ENCODE data around the gene MCMBP. TPM values are rescaled to one million over a fixed set of nuclear protein-coding genes. Genes with fewer than 3 reads are reported as not detected.

MCMBP gene
- total RNA-seq, 2 donors from 2014 or later: 34.8 to 59.8 TPM

GRCh38 chr10:119824299-119824698 is 48.3 kb downstream of the MCMBP start:
- Histone ChIP-seq H3K9me3 (no peaks in the 10 kb centered on the region), H3K27me3 (replicated peaks; ENCODE audit: insufficient read depth) (no peaks in the 10 kb centered on the region), H3K27ac (no peak overlapping the region), H3K36me3 (peaks cover 13% of the 10 kb centered on the region), H3K4me3 (no peak overlapping the region), H3K4me1 (ENCODE audit: control insufficient read depth in 1 of 2, low read depth in 2 of 2) (no peaks in the 10 kb centered on the region)
- DNase-seq (ENCODE audit: low spot score) (no peak), ATAC-seq (ENCODE audit: insufficient number of reproducible peaks, low FRiP score, low read depth) (no peak)
- TF ChIP-seq, protein P1, sequence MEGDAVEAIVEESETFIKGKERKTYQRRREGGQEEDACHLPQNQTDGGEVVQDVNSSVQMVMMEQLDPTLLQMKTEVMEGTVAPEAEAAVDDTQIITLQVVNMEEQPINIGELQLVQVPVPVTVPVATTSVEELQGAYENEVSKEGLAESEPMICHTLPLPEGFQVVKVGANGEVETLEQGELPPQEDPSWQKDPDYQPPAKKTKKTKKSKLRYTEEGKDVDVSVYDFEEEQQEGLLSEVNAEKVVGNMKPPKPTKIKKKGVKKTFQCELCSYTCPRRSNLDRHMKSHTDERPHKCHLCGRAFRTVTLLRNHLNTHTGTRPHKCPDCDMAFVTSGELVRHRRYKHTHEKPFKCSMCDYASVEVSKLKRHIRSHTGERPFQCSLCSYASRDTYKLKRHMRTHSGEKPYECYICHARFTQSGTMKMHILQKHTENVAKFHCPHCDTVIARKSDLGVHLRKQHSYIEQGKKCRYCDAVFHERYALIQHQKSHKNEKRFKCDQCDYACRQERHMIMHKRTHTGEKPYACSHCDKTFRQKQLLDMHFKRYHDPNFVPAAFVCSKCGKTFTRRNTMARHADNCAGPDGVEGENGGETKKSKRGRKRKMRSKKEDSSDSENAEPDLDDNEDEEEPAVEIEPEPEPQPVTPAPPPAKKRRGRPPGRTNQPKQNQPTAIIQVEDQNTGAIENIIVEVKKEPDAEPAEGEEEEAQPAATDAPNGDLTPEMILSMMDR (IDR thresholded peaks at IDR 0.05): no peak

- DNase-seq (ENCODE audit: low spot score): no peak
- H3K4me1 ChIP-seq (ENCODE audit: control insufficient read depth in 1 of 2, low read depth in 2 of 2): no peaks in the 10 kb centered on the region
- no peak overlapping the region for H3K4me3 ChIP-seq
- no peaks in the 10 kb centered on the region for H3K27me3 ChIP-seq (replicated peaks; ENCODE audit: insufficient read depth)
- peaks cover 7% of the 10 kb centered on the region for H3K36me3 ChIP-seq
- TF ChIP-seq, protein P1 (IDR thresholded peaks at IDR 0.05): no peak
- no peak overlapping the region for H3K27ac ChIP-seq
- no peaks in the 10 kb centered on the region for H3K9me3 ChIP-seq
- no peak for ATAC-seq (ENCODE audit: insufficient number of reproducible peaks, low FRiP score, low read depth)
Observed at GRCh38 chr10:119821182-119821581, 51.5 kb downstream of the MCMBP start.

DNA sequence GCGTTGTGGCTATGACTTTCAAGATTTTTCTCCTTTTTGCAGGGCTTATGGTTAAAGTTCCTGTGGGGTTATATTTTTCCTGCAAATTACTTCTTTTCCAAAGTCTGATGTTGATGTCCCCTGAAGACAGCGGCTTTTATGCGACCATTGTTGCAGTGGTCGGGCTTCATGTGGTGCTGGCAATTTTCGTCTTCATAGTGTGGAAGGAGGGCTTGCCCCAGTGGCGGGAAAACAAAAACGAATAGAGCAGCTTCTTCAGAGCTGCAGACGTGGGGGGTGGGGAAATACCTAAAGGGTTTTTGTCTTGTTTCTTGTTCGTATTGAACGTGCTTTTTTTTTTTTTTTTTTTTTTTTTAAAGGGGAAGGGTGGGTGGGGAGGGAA is 53.8 kb downstream of the MCMBP start:
- H3K36me3 ChIP-seq: peaks cover 4% of the 10 kb centered on the region
- TF ChIP-seq, protein P1 (IDR thresholded peaks at IDR 0.05): no peak
- no peaks in the 10 kb centered on the region for H3K4me1 ChIP-seq (ENCODE audit: control insufficient read depth in 1 of 2, low read depth in 2 of 2)
- peak overlapping the region; percentile 54 for H3K4me3 ChIP-seq
- ATAC-seq (ENCODE audit: insufficient number of reproducible peaks, low FRiP score, low read depth): no peak
- H3K9me3 ChIP-seq: no peaks in the 10 kb centered on the region
- DNase-seq (ENCODE audit: low spot score): no peak
- no peaks in the 10 kb centered on the region for H3K27me3 ChIP-seq (replicated peaks; ENCODE audit: insufficient read depth)
- H3K27ac ChIP-seq: no peak overlapping the region

DNA sequence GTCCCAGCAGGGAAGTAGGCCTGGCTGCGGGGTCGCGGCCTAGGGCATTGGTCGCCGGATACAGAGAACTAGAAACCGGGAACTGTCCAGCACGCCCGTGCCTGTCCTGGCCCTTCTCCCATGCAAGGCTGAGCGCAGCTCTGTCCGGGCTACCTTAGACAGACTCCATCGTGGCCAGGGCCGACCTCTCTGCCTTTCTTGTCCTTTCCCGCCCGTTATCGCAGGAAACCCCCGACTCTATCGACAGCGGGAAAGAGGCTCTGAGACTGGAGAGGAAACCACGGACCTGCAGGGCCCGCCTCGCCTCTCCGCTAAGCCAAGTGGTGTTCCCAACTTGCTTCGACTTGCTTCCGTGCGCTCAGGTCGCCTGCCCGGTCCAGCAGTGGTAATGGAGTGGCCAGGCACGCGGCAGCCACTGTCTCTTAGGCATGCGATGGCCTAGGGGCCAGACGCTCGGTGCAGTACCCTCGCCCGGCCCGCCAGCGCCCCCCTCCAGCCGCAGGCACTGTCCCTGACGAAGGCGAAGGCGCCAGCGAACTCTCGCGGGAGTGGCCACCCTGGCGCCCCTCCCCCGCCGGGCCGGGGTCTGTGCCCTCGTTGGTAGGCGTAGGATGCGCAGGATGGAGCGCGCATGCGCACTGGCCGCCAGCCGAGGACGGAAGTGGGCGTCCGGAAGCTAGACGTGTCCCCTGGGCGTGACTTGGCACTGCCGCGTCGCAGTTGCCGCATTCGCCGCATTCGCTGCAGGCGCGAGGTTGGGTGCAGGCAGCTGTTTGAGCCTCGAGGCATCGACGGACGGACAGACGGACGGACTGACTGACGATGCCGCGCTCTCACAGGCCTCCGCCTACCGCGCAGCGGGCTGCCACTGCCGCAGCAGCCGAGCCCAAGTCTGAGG is 54.4 kb downstream of the MCMBP start:
- H3K9me3 ChIP-seq: no peaks in the 10 kb centered on the region
- no peaks in the 10 kb centered on the region for H3K27me3 ChIP-seq (replicated peaks; ENCODE audit: insufficient read depth)
- H3K36me3 ChIP-seq: peaks cover 3% of the 10 kb centered on the region
- TF ChIP-seq, protein P1 (IDR thresholded peaks at IDR 0.05): peak; percentile 29
- H3K27ac ChIP-seq: no peak overlapping the region
- no peak for DNase-seq (ENCODE audit: low spot score)
- no peaks in the 10 kb centered on the region for H3K4me1 ChIP-seq (ENCODE audit: control insufficient read depth in 1 of 2, low read depth in 2 of 2)
- peak overlapping the region; percentile 54 for H3K4me3 ChIP-seq
- no peak for ATAC-seq (ENCODE audit: insufficient number of reproducible peaks, low FRiP score, low read depth)

- no peaks in the 10 kb centered on the region for H3K9me3 ChIP-seq
- TF ChIP-seq, protein P1 (IDR thresholded peaks at IDR 0.05): no peak
- no peak for DNase-seq (ENCODE audit: low spot score)
- no peak overlapping the region for H3K27ac ChIP-seq
- no peaks in the 10 kb centered on the region for H3K36me3 ChIP-seq
- ATAC-seq (ENCODE audit: insufficient number of reproducible peaks, low FRiP score, low read depth): no peak
- H3K4me1 ChIP-seq (ENCODE audit: control insufficient read depth in 1 of 2, low read depth in 2 of 2): peaks cover 0 to 7% of the 10 kb centered on the region in 2 donors
- H3K4me3 ChIP-seq: no peak overlapping the region
- no peaks in the 10 kb centered on the region for H3K27me3 ChIP-seq (replicated peaks; ENCODE audit: insufficient read depth)
Observed at GRCh38 chr10:119815671-119816070, 57.0 kb downstream of the MCMBP start.

Measured in thoracic aorta (tissue), 2 donors.